Neural crest cell (in vitro differentiated cells): ENCODE data around the gene DYNLT4. TPM values are rescaled to one million over a fixed set of nuclear protein-coding genes. Genes with fewer than 3 reads are reported as not detected.
"Not testable (repeated sequence)": the region's sequence is repeated elsewhere in the genome, so short reads cannot be mapped to it uniquely, and the experiment has no call there.

Experiments
- DNase-seq: peaks from one replicate; pipeline ENCODE4 v3.0.0; 2021; ENCODE audit warnings: low read depth, mixed read lengths, low spot score
- H3K27ac Mint-ChIP-seq: one replicate; pipeline ENCODE4 v1.8.0; 2021; ENCODE audit warnings: mild to moderate bottlenecking, mixed read lengths; ENCODE audit not compliant: unreplicated experiment
- H3K27me3 Mint-ChIP-seq: 2 replicates; pipeline ENCODE4 v1.8.0; 2021; ENCODE audit warnings: low read depth, mild to moderate bottlenecking, mixed read lengths
- H3K36me3 Mint-ChIP-seq: 2 replicates; pipeline ENCODE4 v1.8.0; 2021; ENCODE audit warnings: low read depth, mild to moderate bottlenecking, mixed read lengths
- H3K4me1 Mint-ChIP-seq: 2 replicates; pipeline ENCODE4 v1.8.0; 2021; ENCODE audit warnings: mixed read lengths
- H3K4me3 Mint-ChIP-seq: one replicate; pipeline ENCODE4 v1.8.0; 2021; ENCODE audit warnings: mild to moderate bottlenecking, mixed read lengths
- H3K9me3 Mint-ChIP-seq: 2 replicates; pipeline ENCODE4 v1.8.0; 2021; ENCODE audit warnings: mixed read lengths
- total RNA-seq: library from RNA; stranded (reverse); gene quantifications from 2 replicates; pipeline ENCODE4 v1.2.1, GENCODE V29; 2021
- TF ChIP-seq, protein P1 (sequence below): fragments of 200-600 bp; sonication (generic); conservative IDR thresholded peaks from 2 replicates; pipeline ENCODE4 v1.5.0; 2021; ENCODE audit warnings: antibody characterized with exemption, mild to moderate bottlenecking

DYNLT4 gene
- total RNA-seq, 1 donor from 2014 or later: not detected

DNA sequence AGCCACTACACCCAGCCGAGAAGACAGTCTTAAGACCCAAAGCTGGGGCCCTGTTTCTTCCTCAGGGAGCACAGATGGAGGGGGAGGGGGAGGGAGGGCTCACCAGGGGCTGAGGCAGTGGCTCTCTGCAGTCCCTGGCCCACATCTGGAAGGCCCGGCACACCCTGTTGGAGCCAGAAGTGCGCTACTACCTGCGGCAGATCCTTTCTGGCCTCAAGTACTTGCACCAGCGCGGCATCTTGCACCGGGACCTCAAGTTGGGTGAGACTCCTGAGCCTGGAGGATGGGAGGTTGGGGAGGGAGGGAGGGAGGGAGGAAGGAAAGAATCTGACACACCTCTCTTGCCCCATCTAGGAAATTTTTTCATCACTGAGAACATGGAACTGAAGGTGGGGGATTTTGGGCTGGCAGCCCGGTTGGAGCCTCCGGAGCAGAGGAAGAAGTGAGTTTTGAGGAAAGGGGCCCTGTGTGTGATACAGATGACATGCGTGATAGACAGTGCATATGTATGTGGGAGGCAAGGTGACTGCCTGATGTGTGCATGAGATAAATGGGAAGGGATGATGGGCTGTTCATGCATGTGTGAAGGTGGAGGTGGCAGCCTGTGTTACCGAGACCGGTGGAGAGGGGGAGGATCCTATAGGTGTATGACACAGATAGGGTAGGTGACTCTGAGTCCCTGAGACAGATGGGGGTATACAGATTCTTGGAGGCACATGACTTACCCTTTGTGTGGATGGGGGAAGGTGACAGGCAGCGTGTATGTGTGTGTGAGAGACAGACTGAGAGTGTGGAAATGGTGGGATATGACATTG, 5.5 kb downstream of the DYNLT4 start:
- Mint-ChIP-seq H3K27me3 (peaks cover 4% of the 10 kb centered on the region), H3K4me3 (peak overlapping the region; percentile 87), H3K9me3 (no peaks in the 10 kb centered on the region), H3K4me1 (peaks cover 31% of the 10 kb centered on the region), H3K27ac (peak overlapping the region; percentile 91), H3K36me3 (peaks cover 5% of the 10 kb centered on the region)
- TF ChIP-seq, protein P1, sequence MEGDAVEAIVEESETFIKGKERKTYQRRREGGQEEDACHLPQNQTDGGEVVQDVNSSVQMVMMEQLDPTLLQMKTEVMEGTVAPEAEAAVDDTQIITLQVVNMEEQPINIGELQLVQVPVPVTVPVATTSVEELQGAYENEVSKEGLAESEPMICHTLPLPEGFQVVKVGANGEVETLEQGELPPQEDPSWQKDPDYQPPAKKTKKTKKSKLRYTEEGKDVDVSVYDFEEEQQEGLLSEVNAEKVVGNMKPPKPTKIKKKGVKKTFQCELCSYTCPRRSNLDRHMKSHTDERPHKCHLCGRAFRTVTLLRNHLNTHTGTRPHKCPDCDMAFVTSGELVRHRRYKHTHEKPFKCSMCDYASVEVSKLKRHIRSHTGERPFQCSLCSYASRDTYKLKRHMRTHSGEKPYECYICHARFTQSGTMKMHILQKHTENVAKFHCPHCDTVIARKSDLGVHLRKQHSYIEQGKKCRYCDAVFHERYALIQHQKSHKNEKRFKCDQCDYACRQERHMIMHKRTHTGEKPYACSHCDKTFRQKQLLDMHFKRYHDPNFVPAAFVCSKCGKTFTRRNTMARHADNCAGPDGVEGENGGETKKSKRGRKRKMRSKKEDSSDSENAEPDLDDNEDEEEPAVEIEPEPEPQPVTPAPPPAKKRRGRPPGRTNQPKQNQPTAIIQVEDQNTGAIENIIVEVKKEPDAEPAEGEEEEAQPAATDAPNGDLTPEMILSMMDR: no peak
- DNase-seq: no peak

DNA sequence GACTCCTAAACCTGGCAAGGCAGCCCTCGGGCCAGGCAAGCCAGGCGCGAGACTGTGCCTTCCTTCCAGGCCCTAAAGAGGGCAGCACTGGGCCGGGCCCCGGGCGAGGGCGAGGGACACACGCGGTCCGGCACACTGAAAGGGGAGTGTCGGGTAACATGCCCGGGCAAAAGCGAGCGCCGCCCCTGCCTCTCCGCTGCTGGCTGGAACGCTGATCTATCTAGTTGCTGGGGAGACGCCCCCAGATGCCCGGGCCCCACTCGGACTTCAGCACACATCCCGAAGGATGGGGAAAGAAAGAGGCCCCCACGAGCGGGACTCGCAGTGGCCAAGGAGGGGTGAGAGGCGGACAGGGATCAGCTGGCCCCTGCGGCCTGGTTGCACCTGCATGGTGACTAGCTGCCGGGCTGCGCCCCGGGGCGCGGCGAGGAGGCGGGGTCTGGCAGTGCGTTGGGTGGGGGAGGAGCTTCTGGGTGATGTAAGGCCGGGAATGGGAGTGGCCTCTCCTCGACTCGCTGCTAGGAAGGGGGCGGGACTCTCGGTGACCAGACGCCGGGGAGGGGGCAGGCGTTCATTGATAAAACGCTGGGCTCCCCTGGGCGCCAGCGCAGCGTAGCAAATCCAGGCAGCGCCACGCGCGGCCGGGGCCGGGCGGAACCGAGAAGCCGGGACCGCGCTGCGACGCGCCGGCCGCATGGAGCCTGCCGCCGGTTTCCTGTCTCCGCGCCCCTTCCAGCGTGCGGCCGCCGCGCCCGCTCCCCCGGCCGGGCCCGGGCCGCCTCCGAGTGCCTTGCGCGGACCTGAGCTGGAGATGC, 7.2 kb downstream of the DYNLT4 start, which contains the start of gene PLK3:
TSS of gene PLK3 (plus strand) at position 608 of the 815 bp plus-strand sequence. CDS start at position 695, 87 bp downstream.
- DNase-seq: peak; percentile 93
- H3K9me3 Mint-ChIP-seq: no peaks in the 10 kb centered on the region
- peaks cover 3% of the 10 kb centered on the region for H3K36me3 Mint-ChIP-seq
- TF ChIP-seq, protein P1: peak; percentile 91
- peak within 1 kb of the TSS; percentile 100 for H3K27ac Mint-ChIP-seq
- H3K4me3 Mint-ChIP-seq: peak within 1 kb of the TSS; percentile 97
- H3K4me1 Mint-ChIP-seq: peaks cover 30% of the 10 kb centered on the region
- H3K27me3 Mint-ChIP-seq: peaks cover 4% of the 10 kb centered on the region

DNA sequence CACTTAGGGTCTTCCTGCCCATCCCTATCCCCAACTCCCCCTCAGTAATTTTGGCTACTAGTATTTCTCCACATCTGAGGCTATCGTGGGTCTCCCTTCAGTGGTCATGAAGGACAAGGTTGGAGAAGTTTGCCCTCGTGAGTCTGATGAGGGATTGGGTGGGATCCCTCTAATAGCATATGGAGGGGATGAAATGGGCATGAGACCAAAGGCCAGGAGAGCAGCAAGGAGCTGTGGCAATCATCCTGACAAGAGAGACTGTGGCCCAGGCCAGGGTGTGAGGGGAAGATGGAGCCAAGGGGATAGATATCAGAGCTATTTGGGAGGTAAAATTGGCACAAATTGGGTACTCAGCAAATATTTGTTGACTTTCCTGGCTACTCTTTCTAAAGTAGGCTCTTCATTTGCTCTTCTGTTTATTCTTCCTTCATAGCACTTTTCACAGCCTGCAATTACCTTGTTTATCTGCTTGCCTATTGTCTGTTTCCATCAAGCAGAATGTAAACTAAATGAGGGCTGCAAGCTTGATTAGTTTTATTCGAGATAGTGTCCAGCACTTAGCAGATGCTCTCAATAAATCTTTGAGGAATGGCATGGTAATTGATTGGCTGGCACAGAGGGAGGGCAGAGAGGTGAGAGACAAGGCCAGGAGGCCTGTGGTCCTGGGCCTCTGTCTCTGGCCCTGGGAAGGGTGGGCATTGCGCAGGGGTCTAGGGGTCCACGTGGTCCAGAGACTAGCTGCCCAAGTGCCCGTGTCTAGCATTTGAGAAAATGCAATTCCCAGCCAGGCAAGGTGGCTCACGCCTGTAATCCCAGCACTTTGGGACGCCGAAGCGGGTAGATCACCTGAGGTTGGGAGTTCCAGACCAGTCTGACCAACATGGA, 8.4 kb downstream of the DYNLT4 start:
- no peaks in the 10 kb centered on the region for H3K9me3 Mint-ChIP-seq
- DNase-seq: no peak
- H3K36me3 Mint-ChIP-seq: peaks cover 3% of the 10 kb centered on the region
- TF ChIP-seq, protein P1: no peak
- H3K27ac Mint-ChIP-seq: no peak overlapping the region
- peaks cover 31% of the 10 kb centered on the region for H3K4me1 Mint-ChIP-seq
- peaks cover 6% of the 10 kb centered on the region for H3K27me3 Mint-ChIP-seq
- peak overlapping the region; percentile 97 for H3K4me3 Mint-ChIP-seq

DNA sequence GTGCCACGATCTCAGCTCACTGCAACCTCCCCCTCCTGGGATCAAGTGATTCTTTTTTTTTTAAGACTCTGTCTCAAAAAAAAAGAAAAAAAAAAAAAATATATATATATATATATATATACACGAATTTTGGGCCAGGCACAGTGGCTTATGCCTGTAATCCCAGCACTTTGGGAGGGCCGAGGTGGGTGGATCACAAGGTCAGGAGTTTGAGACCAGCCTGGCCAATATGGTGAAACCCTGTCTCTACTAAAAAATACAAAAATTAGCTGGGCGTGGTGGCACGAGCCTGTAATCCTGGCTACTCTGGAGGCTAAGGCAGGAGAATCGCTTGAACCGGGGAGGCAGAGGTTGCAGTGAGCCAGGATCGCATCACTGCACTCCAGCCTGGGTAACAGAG, 9.3 kb downstream of the DYNLT4 start:
- H3K9me3 Mint-ChIP-seq, H3K36me3 Mint-ChIP-seq, H3K27me3 Mint-ChIP-seq, DNase-seq, H3K27ac Mint-ChIP-seq: not testable (repeated sequence)
- peaks cover 29% of the 10 kb centered on the region for H3K4me1 Mint-ChIP-seq
- H3K4me3 Mint-ChIP-seq: peak overlapping the region; percentile 58

DNA sequence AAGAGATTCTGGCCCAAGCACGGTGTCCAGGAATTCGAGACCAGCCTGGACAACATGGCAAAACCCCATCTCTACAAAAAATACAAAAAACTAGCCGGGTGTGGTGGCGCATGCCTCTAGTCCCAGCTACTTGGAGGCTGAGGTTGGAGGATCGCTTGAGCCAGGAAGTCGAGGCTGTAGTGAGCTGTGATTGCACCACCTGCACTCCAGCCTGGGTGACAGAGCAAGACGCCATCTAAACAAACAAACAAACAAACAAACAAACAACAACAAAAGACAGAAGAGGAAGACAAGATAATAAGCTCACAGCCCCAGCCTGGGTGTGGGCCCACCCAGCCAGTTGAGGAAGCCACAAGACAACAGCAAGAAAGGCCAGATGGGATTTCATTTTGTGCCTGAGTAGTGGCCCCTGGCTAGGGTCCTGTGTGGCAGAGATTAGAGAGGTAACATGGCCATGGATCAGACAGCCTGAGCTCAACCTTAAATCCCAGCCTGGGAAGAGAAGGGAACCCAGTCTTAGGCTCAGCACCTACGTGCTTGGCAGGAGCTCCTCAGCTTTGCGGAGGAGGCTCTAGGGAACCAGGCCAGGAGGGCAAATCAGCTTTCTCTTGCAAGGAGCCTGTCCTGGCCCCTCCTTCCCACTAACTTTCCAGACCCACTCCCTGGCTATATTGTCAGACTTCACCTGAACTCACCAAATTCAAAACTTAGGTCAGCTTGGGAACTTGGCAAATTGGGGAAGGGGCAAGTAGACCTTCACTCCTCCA, 14.2 kb downstream of the DYNLT4 start:
- peaks cover 2% of the 10 kb centered on the region for H3K27me3 Mint-ChIP-seq
- peaks cover 4% of the 10 kb centered on the region for H3K4me1 Mint-ChIP-seq

More for the DNA sequence above, 14.2 kb downstream of the DYNLT4 start:
- Mint-ChIP-seq H3K4me3 (no peak overlapping the region), H3K36me3 (no peaks in the 10 kb centered on the region), H3K27ac (no peak overlapping the region), H3K9me3 (no peaks in the 10 kb centered on the region)
- TF ChIP-seq, protein P1: no peak
- no peak for DNase-seq
